ENCODE measurements around the gene LRMDA.

DNA sequence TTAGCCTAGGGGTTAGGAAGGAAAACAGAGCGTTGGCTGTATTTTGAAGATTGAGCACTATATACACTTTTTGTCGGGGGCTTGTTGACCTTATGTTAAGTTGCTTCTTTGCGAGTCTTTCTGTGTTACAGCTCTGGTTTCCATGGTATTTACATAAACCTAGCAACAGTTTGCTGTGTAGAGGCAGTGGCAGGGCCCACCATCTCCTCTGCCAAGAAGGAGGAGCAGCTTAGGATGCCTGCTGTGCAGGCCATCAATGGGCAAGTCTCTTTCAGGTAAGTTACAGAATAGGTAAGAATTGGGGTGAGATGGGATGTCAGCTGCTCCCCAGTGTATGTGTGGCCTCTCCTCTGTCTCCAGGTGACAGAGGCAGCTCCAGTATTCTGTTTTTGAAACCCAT is 485.5 kb downstream of the LRMDA start:
- TF ChIP-seq, protein P1, sequence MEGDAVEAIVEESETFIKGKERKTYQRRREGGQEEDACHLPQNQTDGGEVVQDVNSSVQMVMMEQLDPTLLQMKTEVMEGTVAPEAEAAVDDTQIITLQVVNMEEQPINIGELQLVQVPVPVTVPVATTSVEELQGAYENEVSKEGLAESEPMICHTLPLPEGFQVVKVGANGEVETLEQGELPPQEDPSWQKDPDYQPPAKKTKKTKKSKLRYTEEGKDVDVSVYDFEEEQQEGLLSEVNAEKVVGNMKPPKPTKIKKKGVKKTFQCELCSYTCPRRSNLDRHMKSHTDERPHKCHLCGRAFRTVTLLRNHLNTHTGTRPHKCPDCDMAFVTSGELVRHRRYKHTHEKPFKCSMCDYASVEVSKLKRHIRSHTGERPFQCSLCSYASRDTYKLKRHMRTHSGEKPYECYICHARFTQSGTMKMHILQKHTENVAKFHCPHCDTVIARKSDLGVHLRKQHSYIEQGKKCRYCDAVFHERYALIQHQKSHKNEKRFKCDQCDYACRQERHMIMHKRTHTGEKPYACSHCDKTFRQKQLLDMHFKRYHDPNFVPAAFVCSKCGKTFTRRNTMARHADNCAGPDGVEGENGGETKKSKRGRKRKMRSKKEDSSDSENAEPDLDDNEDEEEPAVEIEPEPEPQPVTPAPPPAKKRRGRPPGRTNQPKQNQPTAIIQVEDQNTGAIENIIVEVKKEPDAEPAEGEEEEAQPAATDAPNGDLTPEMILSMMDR (IDR thresholded peaks at IDR 0.05) = no peak
- TF ChIP-seq POLR2A (IDR thresholded peaks at IDR 0.05) = no peak

Data from tibial nerve (tissue), 3 donors.